HT-29 (cell line): ENCODE results near the gene SNAPC5. TPM values are rescaled to one million over a fixed set of nuclear protein-coding genes. Genes with fewer than 3 reads are reported as not detected.
A peak's percentile ranks its signal among the peaks of the same experiment; 100 is the strongest.

Experiments
- DNase-seq: peaks from one replicate; pipeline ENCODE4 v3.0.0-alpha.2; 2015; ENCODE audit warnings: low spot score
- small RNA-seq: library from RNA; depleted of rRNA; stranded (forward); fragments of <200 nt; gene quantifications from one replicate; pipeline ENCODE3, GENCODE V24; 2014
- total RNA-seq: library from RNA; depleted of rRNA; stranded (reverse); fragments of >200 nt; shearing (Covaris generic); gene quantifications from 2 replicates; pipeline ENCODE4 v1.2.3, GENCODE V29; 2014; rRNA removed

The SNAPC5 gene
- total RNA-seq, 1 experiment from 2014 or later = 27.9 TPM

DNA sequence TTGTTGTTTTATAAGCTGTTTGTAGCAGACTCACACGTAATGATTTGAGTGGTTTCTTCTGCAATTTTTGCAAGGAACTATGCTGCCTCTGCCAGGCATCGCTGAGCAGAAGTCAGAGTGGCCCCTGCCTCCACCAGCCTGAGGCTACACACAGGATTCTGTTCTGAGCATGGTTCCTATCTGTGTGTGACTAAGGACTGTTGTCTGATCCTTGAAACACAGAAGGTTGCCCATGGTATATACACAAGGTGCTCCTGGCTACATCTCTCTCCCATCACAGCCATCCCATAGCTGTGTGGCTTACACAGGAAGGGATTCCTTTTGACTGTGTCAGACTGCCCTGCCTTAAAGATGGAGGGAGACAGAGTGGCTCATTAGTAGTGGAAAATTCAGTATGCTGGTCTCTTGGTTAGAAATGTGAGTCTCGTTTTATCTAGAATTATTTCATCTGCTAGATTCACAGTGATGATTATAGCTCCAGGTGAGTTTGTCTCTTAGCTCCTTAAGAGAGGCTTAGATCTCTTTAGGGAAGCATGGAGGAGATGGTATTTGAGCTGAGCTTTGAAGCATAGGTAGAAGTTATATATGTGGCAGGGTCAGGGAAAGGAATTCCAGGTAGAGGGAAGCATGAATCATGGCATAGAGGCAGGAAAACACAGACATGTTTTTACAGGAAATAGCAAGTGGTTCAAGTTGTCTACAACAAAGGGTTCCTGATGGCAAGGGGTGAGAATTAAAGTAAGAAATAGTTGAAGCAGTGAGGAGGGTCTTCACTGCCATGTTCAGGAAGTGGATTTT is 37.5 kb downstream of the SNAPC5 start:
- DNase-seq = peak; percentile 26

GRCh38 chr15:66456211-66456610 is 41.4 kb downstream of the SNAPC5 start:
- DNase-seq = no peak

DNA sequence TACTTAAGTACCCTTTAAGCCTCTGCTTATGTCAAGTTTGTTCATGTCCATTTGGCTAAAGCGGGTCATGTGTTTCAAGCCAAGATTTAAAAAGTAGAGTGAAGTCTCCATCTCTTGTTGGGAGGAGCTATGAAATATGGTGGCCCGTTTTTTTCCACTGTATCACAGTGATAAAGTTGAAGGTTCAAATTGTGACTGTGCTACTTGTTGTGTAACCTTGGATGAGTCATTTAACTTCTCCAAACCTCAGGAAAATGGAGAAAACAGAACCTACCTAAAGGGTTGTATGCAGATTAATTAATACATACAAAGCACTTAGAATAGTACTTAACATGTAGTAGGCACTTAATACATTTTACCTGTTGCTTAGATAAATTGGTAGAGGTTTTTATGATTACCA is 43.4 kb downstream of the SNAPC5 start:
- no peak for DNase-seq

DNA sequence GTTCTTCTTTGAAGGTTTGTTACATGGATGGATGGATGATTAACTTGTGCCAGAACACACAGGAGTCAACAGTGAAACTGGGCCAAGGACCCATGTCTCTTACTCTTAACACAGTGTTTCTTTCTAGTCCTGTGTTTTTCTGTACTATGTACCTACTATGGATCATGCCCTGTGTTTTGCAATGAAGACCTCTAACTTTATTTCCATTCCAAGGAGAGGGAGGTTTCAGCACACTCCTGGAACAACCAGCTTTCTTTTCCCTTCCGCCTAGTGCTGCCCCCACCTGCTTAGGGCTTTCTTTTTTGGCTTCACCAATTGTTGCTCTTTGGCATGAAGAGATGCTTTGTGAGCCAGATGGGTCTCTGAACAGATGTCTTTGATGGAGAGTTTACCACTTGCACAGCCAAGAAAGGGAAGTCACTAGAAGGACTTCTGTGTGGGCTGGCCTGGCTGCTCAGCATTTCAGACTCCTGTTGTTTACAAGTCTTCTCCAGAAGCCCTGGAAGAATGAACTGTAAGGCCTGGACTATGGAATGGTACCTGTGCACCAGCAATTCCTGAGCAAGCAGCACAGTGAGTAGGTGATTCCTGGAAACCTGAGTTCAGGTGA is 44.5 kb downstream of the SNAPC5 start:
- DNase-seq = no peak

DNA sequence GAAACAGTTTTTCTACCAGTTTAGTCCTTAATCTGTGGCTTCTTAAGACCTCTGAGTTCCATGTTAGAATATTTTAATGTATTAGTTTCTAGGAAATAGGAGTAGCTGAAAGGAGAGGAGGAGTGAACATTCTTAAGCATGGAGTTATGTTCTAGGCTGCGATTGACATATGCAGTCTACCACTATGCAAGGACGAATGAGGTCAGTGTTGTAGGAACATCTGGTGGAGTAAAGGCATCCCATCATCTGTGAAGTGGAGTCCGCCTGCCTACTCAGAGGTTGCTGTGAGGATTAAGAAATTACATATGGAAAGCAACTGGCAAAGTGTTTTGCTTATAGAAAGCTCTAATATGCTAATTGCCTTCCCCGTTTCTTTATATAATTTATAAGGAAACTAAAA is 45.1 kb downstream of the SNAPC5 start:
- DNase-seq = no peak

Small RNA genes within 50 kb of the gene (small RNA-seq; reads per million reads assigned to genes)
- gene MIR4512 (not detected), gene RF01159 (not detected), gene SNORD16 (not detected), gene SNORD18A (not detected), gene SNORD18B (not detected), gene SNORD18C (not detected)

Other genes with a start within 250 kb of the SNAPC5 start
- 0.51 TPM in 1 of 2 replicates, not detected in the other for gene MEGF11, start 244.0 kb downstream of the SNAPC5 start, total RNA-seq
- 5.7 and 14.5 TPM in 2 replicates for gene DIS3L, start 204.2 kb downstream of the SNAPC5 start, total RNA-seq
- gene TIPIN, start 141.1 kb downstream of the SNAPC5 start, total RNA-seq = 8.9 and 11.3 TPM in 2 replicates
- 57.1 and 61.7 TPM in 2 replicates for gene MAP2K1, start 110.8 kb downstream of the SNAPC5 start, total RNA-seq
- 5,364 and 5,662 TPM in 2 replicates for gene RPL4, start 7.1 kb upstream of the SNAPC5 start, total RNA-seq
- gene ZWILCH, start 7.6 kb upstream of the SNAPC5 start, total RNA-seq = 9.2 and 15.4 TPM in 2 replicates
- not detected in 2 replicates for gene LCTL, start 68.2 kb upstream of the SNAPC5 start, total RNA-seq
- 101 and 123 TPM in 2 replicates for gene SMAD6, start 204.5 kb upstream of the SNAPC5 start, total RNA-seq